ENCODE results near the gene ARMH2.

ARMH2 gene

GRCh38 chr6:24822696-24823095 lies 24.0 kb upstream of the ARMH2 start:
- Histone ChIP-seq H3K36me3 (ENCODE audit: low read depth) (no peaks in the 10 kb centered on the region), H3K27me3 (ENCODE audit: insufficient read depth, poor library complexity, severe bottlenecking) (no peaks in the 10 kb centered on the region), H3K4me3 (ENCODE audit: severe bottlenecking) (no peak overlapping the region), H3K27ac (ENCODE audit: poor library complexity, severe bottlenecking) (no peak overlapping the region), H3K4me1 (ENCODE audit: insufficient read depth, poor library complexity, severe bottlenecking) (peaks cover 4% of the 10 kb centered on the region), H3K9me3 (ENCODE audit: severe bottlenecking) (no peaks in the 10 kb centered on the region)
- no peak for TF ChIP-seq CTCF (IDR thresholded peaks at IDR 0.05; ENCODE audit: poor library complexity, severe bottlenecking)
- peak; percentile 78 for ATAC-seq (ENCODE audit: low read depth)
- no peak for DNase-seq (ENCODE audit: low spot score)

- ATAC-seq (ENCODE audit: low read depth) (no peak), DNase-seq (ENCODE audit: low spot score) (no peak)
- no peaks in the 10 kb centered on the region for H3K9me3 ChIP-seq (ENCODE audit: severe bottlenecking)
- H3K4me3 ChIP-seq (ENCODE audit: severe bottlenecking): no peak overlapping the region
- TF ChIP-seq CTCF (IDR thresholded peaks at IDR 0.05; ENCODE audit: poor library complexity, severe bottlenecking): no peak
- no peaks in the 10 kb centered on the region for H3K36me3 ChIP-seq (ENCODE audit: low read depth)
- H3K27ac ChIP-seq (ENCODE audit: poor library complexity, severe bottlenecking): no peak overlapping the region
- H3K4me1 ChIP-seq (ENCODE audit: insufficient read depth, poor library complexity, severe bottlenecking): peaks cover 4% of the 10 kb centered on the region
- H3K27me3 ChIP-seq (ENCODE audit: insufficient read depth, poor library complexity, severe bottlenecking): no peaks in the 10 kb centered on the region
These were observed 23.2 kb upstream of the ARMH2 start for GRCh38 chr6:24821860-24822444.

GRCh38 chr6:24818346-24818745 lies 19.6 kb upstream of the ARMH2 start:
- no peaks in the 10 kb centered on the region for H3K36me3 ChIP-seq (ENCODE audit: low read depth)
- no peaks in the 10 kb centered on the region for H3K9me3 ChIP-seq (ENCODE audit: severe bottlenecking)
- ATAC-seq (ENCODE audit: low read depth): no peak

GRCh38 chr6:24809728-24810127 lies 11.0 kb upstream of the ARMH2 start:
- ATAC-seq (ENCODE audit: low read depth) (no peak), DNase-seq (ENCODE audit: low spot score) (no peak)
- TF ChIP-seq CTCF (IDR thresholded peaks at IDR 0.05; ENCODE audit: poor library complexity, severe bottlenecking): no peak
- Histone ChIP-seq H3K4me3 (ENCODE audit: severe bottlenecking) (no peak overlapping the region), H3K36me3 (ENCODE audit: low read depth) (no peaks in the 10 kb centered on the region), H3K9me3 (ENCODE audit: severe bottlenecking) (no peaks in the 10 kb centered on the region), H3K27me3 (ENCODE audit: insufficient read depth, poor library complexity, severe bottlenecking) (no peaks in the 10 kb centered on the region), H3K4me1 (ENCODE audit: insufficient read depth, poor library complexity, severe bottlenecking) (no peaks in the 10 kb centered on the region), H3K27ac (ENCODE audit: poor library complexity, severe bottlenecking) (no peak overlapping the region)

More at GRCh38 chr6:24818346-24818745, 19.6 kb upstream of the ARMH2 start:
- Histone ChIP-seq H3K27ac (ENCODE audit: poor library complexity, severe bottlenecking) (no peak overlapping the region), H3K4me3 (ENCODE audit: severe bottlenecking) (no peak overlapping the region), H3K4me1 (ENCODE audit: insufficient read depth, poor library complexity, severe bottlenecking) (no peaks in the 10 kb centered on the region), H3K27me3 (ENCODE audit: insufficient read depth, poor library complexity, severe bottlenecking) (no peaks in the 10 kb centered on the region)
- DNase-seq (ENCODE audit: low spot score): no peak
- TF ChIP-seq CTCF (IDR thresholded peaks at IDR 0.05; ENCODE audit: poor library complexity, severe bottlenecking): no peak

- TF ChIP-seq CTCF (IDR thresholded peaks at IDR 0.05; ENCODE audit: poor library complexity, severe bottlenecking): no peak
- ATAC-seq (ENCODE audit: low read depth) (no peak), DNase-seq (ENCODE audit: low spot score) (no peak)
- Histone ChIP-seq H3K27ac (ENCODE audit: poor library complexity, severe bottlenecking) (no peak overlapping the region), H3K4me1 (ENCODE audit: insufficient read depth, poor library complexity, severe bottlenecking) (no peaks in the 10 kb centered on the region), H3K9me3 (ENCODE audit: severe bottlenecking) (no peaks in the 10 kb centered on the region), H3K27me3 (ENCODE audit: insufficient read depth, poor library complexity, severe bottlenecking) (no peaks in the 10 kb centered on the region), H3K36me3 (ENCODE audit: low read depth) (no peaks in the 10 kb centered on the region), H3K4me3 (ENCODE audit: severe bottlenecking) (no peak overlapping the region)
These were observed 8.9 kb upstream of the ARMH2 start for GRCh38 chr6:24807584-24807983.

Measured in RWPE2 (cell line).